A673 (cell line): ENCODE results near the gene NFIC. TPM values are rescaled to one million over a fixed set of nuclear protein-coding genes. Genes with fewer than 3 reads are reported as not detected.

ENCODE experiments used
- BruUV-seq: library from RNA; stranded (reverse); fragments of 400-500 nt; replicated peaks from 2 replicates; lab custom pipeline; 2021; lab: Mats Ljungman, UMichigan
- CTCF ChIA-PET: fragments of 300-600 bp; sonication (Branson Sonifier 250); formaldehyde crosslinking; loops from one replicate; lab custom pipeline; 2022; ENCODE audit warnings: antibody characterized with exemption; lab: Charles Lee
- POLR2A ChIA-PET: fragments of 300-600 bp; sonication (Branson Sonifier 250); formaldehyde crosslinking; loops from one replicate; lab custom pipeline; 2022; ENCODE audit warnings: antibody characterized with exemption; ENCODE audit not compliant: low non-redundant PET; lab: Charles Lee
- DNase-seq: peaks from one replicate; pipeline ENCODE4 v3.0.0-alpha.2; 2015; ENCODE audit warnings: low spot score
- H3K27ac ChIP-seq: fragments of 200-600 bp; sonication (generic); 2 replicates; pipeline ENCODE4 v1.5.1; 2016; ENCODE audit warnings: mixed run types, low read depth, mild to moderate bottlenecking, mixed read lengths, antibody characterized with exemption, low read length; ENCODE audit not compliant: poor library complexity, severe bottlenecking
- H3K27me3 ChIP-seq: fragments of 200-600 bp; sonication (generic); replicated peaks from 2 replicates; pipeline ENCODE4 v1.6.1; 2017; ENCODE audit warnings: mixed run types, low read depth, mild to moderate bottlenecking, mixed read lengths, antibody characterized with exemption, low read length; ENCODE audit not compliant: insufficient read depth, poor library complexity
- H3K36me3 ChIP-seq: fragments of 200-600 bp; sonication (generic); 2 replicates; pipeline ENCODE4 v1.6.1; 2016; ENCODE audit warnings: mixed run types, mild to moderate bottlenecking, mixed read lengths, antibody characterized with exemption, low read length; ENCODE audit not compliant: insufficient read depth, poor library complexity, severe bottlenecking
- H3K4me1 ChIP-seq: fragments of 200-600 bp; sonication (generic); 2 replicates; pipeline ENCODE4 v1.6.1; 2017; ENCODE audit warnings: mixed run types, mild to moderate bottlenecking, mixed read lengths, antibody characterized with exemption, low read length; ENCODE audit not compliant: insufficient read depth, poor library complexity, severe bottlenecking
- H3K4me3 ChIP-seq: fragments of 200-600 bp; sonication (generic); 2 replicates; pipeline ENCODE4 v1.5.1; 2016; ENCODE audit warnings: low read depth, mixed run types, mild to moderate bottlenecking, mixed read lengths, low read length; ENCODE audit not compliant: poor library complexity, severe bottlenecking
- H3K9me3 ChIP-seq: fragments of 200-600 bp; sonication (generic); 2 replicates; pipeline ENCODE4 v1.6.1; 2016; ENCODE audit warnings: mixed run types, low read depth, mild to moderate bottlenecking, mixed read lengths, antibody characterized with exemption, low read length; ENCODE audit not compliant: poor library complexity, severe bottlenecking
- EZH2 ChIP-seq: fragments of 200-600 bp; sonication (generic); IDR thresholded peaks from 2 replicates; pipeline ENCODE4 v1.6.1; 2017; ENCODE audit warnings: borderline replicate concordance, low read depth, mild to moderate bottlenecking, mixed read lengths, antibody characterized with exemption, low read length; ENCODE audit not compliant: poor library complexity, severe bottlenecking
- intact Hi-C: fragments of 100-400 bp; cut with micrococcal nuclease; formaldehyde crosslinking; loops from one replicate; pipeline ENCODE4 v1.10.0; 2022; ENCODE audit not compliant: unreplicated experiment
- total RNA-seq: library from RNA; stranded (reverse); gene quantifications from 2 replicates; pipeline ENCODE4 v1.2.3, GENCODE V29; 2021
- TF ChIP-seq, protein P1 (sequence below): fragments of 300-800, 200-600 bp; sonication (generic); conservative IDR thresholded peaks from 2 replicates; pipeline ENCODE4 v1.5.1; 2017; ENCODE audit warnings: low read depth, mild to moderate bottlenecking, antibody characterized with exemption, low read length, moderate library complexity, mixed read lengths

NFIC gene
- total RNA-seq, 1 experiment from 2014 or later = 112 TPM

- H3K27ac ChIP-seq = peak overlapping the region; percentile 86
- DNase-seq = no peak
- ChIA-PET CTCF (no interaction called here), POLR2A (no interaction called here)
- BruUV-seq = no TSS peak
- H3K4me1 ChIP-seq = peaks cover 22% of the 10 kb centered on the region
- peaks cover 8% of the 10 kb centered on the region for H3K36me3 ChIP-seq
- no peaks in the 10 kb centered on the region for H3K27me3 ChIP-seq
- intact Hi-C loops = no loop called here
- H3K4me3 ChIP-seq = no peak overlapping the region
- no peaks in the 10 kb centered on the region for H3K9me3 ChIP-seq
- TF ChIP-seq, protein P1, sequence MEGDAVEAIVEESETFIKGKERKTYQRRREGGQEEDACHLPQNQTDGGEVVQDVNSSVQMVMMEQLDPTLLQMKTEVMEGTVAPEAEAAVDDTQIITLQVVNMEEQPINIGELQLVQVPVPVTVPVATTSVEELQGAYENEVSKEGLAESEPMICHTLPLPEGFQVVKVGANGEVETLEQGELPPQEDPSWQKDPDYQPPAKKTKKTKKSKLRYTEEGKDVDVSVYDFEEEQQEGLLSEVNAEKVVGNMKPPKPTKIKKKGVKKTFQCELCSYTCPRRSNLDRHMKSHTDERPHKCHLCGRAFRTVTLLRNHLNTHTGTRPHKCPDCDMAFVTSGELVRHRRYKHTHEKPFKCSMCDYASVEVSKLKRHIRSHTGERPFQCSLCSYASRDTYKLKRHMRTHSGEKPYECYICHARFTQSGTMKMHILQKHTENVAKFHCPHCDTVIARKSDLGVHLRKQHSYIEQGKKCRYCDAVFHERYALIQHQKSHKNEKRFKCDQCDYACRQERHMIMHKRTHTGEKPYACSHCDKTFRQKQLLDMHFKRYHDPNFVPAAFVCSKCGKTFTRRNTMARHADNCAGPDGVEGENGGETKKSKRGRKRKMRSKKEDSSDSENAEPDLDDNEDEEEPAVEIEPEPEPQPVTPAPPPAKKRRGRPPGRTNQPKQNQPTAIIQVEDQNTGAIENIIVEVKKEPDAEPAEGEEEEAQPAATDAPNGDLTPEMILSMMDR = no peak
- no peak for TF ChIP-seq EZH2
Measured at GRCh38 chr19:3405261-3405653, 38.9 kb downstream of the NFIC start.

- no peak for TF ChIP-seq EZH2
- TF ChIP-seq, protein P1 = no peak
- no TSS peak for BruUV-seq
- Histone ChIP-seq H3K4me3 (no peak overlapping the region), H3K27me3 (no peaks in the 10 kb centered on the region), H3K4me1 (peaks cover 22% of the 10 kb centered on the region), H3K27ac (no peak overlapping the region), H3K36me3 (peaks cover 8% of the 10 kb centered on the region), H3K9me3 (no peaks in the 10 kb centered on the region)
- ChIA-PET CTCF (interaction anchor here (0.7 kb wide), 1 partner anchor 281 kb away, joined by 4 read pairs; no protein-coding TSS in a partner anchor), POLR2A (no interaction called here)
- intact Hi-C loops = no loop called here
- DNase-seq = no peak
Measured at GRCh38 chr19:3406571-3407111, 40.3 kb downstream of the NFIC start.

DNA sequence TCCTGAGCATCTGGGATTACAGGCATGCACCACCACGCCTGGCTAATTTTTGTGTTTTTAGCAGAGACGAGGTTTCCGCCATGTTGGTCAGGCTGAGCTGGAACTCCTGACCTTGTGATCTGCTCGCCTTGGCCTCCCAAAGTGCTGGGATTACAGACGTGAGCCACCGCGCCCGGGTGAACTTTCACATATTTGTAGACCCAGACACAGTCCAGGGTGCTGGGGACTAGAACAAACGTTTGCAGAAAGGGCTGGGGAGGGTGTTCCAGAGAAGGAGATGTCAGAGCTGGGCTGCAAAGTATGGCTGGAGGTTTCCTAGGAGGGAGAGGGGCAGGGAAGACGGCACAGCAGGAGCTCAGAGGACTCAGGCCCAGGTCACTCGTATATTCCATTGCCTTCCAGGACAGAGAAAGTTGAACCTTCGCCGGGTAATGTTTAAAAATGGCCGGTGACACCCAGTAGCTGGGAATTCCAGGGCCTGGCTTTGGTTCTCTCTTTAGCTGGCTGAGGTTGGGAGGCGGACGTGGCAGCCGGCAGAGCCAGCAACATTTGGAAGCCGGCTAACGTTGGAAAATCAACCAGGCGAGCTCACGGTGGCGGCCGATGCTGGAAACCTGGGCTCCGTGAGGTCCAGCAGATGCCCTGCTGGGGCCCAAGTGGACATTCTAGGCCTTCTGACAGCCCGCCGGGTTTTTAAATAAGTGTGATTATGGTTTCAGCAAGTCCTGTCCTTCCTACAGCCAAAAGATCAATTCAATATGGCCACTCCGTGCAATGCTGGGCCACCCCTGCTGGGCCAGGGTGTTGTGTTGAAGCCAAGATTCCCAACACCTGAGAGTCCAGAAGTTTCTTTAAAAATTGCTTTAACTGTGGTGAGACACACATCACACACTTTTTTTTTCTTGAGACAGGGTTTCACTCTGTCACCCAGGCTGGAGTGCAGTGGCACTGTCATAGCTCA, 41.5 kb downstream of the NFIC start:
- Histone ChIP-seq H3K4me3 (no peak overlapping the region), H3K27ac (peak overlapping the region; percentile 42), H3K27me3 (no peaks in the 10 kb centered on the region), H3K36me3 (peaks cover 1% of the 10 kb centered on the region), H3K4me1 (peaks cover 25% of the 10 kb centered on the region), H3K9me3 (no peaks in the 10 kb centered on the region)
- CTCF ChIA-PET = interaction anchor here (0.7 kb wide), 1 partner anchor 282 kb away, joined by 4 read pairs; no protein-coding TSS in a partner anchor
- DNase-seq = no peak
- POLR2A ChIA-PET = no interaction called here
- intact Hi-C loops = no loop called here
- no TSS peak for BruUV-seq
- TF ChIP-seq, protein P1 = no peak
- TF ChIP-seq EZH2 = no peak
